GM21717 (cell line): ENCODE measurements around the gene HDGF.

ENCODE experiments used
- ATAC-seq: cut with Tn5 transposase; IDR thresholded peaks from one replicate; pipeline ENCODE4 v1.9.1; 2021; ENCODE audit warnings: mild to moderate bottlenecking, moderate library complexity; ENCODE audit not compliant: unreplicated experiment

HDGF gene

DNA sequence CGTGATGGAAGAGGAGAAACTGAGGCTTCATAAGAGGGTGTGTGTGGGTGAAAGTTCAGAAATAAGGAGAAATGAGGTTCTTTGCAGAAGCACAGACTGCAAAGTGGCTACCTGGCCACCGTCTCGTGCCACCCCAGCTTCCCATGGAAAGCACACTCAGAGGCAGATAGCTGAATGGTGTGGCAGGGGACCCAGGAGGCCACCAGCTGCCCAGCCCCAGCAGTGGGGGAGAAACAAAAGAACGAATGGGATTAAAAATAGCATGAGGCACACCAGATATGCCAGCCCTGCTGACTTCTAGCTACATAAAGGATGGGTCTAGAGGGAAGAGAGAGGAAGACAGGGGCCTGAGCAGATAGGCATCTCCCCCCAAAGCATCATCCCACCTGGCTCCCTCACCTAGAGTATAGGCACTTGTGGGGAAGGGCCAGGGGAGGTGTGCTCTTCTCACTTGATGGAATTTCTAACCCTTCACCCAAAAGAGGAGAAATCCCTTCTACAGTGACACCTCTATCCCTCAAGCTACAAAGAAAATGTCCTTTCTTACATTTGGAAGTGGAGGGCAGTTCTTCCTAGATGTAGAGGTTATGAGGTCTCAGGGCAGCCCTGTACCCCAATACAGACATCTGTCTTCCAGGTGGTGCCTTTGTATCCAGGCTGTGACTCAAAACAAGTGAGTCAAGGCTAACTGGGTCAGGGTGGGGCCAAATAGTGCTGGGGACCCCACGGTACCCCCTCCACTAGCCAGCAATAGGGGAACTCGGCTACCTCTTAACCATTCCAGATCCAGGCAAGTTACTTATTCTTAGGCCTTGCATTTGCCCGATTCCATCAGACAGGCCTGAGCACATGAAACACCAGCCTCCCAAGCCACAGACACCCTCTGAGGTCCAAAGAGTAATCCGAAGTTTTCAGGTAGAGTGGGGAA, 3.5 kb downstream of the HDGF start:
- ATAC-seq, result no peak

DNA sequence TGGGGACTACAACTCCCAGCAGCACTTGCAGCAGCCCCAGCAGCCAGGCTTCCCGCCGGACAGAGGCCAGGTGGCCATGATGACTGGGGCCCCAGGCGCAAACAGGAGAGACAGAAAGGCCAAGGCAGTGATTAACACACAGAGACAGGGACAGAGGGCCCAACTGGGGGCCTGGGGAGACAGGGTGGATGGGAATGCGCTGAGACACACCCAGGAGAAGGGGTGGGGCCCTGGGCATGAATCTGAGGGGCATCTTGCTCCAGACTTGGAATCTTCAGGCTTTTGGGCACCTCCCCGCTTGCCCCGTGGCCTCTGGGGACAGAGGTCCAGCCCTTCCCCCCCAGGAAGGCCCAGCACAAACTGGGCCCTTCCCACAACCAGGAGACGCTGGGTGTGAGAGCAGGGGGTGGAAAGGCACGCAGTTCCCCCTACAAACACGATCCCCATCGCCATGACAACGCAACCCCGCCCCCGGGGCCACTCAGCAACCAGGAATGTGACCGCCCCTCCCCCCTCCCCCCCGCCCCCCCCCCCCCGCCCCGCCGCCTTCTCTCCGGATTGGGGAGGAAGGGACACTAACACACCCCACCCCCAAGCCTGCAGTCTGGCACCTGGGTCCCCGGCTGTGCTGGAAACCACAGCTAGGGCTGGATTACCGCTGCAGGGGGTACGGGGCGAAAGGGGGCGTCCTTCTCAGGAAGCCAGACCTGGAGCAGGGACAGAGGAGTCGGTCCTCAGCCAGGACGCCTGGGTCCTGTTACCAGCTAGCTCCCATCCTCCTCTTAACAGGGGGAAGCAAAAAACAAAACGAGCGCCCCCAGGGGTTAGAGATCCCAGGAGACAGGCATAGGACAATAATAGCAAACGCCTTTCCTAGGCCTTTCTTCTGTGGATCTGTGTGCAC, 4.5 kb downstream of the HDGF start:
- no peak for ATAC-seq

- ATAC-seq, result no peak
Observed at GRCh38 chr1:156746406-156746727, 5.1 kb downstream of the HDGF start.

DNA sequence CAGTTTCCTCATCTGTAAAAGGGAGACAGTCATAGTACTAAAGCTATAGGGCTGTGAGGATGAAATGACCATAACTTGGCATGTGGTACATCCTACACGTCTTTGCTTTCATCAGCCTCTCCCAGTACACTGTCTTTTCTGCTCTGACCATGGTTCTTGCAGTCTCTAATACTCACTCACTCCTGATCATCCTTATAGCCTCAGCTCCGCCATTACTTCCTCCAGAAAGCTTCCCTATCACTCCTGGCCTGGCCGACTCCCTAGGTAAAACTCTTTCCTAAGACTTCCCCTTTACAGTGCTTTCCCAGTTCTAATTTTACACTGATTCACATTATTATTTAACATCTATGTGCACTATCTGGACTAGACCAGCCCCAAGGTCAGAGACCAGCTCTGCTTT, 5.6 kb downstream of the HDGF start:
- ATAC-seq, result no peak

- ATAC-seq, result no peak
Observed at GRCh38 chr1:156744786-156745419, 6.6 kb downstream of the HDGF start.

- no peak for ATAC-seq
Observed at GRCh38 chr1:156744344-156744743, 7.1 kb downstream of the HDGF start.

GRCh38 chr1:156743367-156744302, 7.8 kb downstream of the HDGF start:
- ATAC-seq, result no peak

DNA sequence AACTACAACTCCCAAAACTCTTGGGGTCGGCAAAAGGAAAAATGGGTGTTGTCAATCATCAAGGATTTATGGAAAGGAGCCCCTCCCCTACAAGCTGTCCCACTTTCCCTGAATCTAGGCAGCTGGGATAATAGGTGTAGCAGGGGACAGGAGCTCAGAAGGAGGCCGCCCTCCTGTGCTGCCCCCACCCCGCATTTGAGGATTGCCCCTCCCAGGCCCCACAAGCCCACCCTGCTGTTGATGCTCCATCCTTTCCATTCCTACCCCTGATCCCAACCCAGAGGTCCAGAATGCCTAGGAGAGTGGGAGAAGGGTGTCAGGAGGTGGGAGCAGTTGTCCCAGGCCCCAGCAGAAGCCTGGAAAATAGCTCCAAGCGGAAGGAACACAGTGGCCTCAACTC, 8.7 kb downstream of the HDGF start:
- ATAC-seq, result no peak

- ATAC-seq, result no peak
Observed at GRCh38 chr1:156742017-156742416, 9.5 kb downstream of the HDGF start.

GRCh38 chr1:156741481-156741983, 9.9 kb downstream of the HDGF start:
- ATAC-seq, result no peak

DNA sequence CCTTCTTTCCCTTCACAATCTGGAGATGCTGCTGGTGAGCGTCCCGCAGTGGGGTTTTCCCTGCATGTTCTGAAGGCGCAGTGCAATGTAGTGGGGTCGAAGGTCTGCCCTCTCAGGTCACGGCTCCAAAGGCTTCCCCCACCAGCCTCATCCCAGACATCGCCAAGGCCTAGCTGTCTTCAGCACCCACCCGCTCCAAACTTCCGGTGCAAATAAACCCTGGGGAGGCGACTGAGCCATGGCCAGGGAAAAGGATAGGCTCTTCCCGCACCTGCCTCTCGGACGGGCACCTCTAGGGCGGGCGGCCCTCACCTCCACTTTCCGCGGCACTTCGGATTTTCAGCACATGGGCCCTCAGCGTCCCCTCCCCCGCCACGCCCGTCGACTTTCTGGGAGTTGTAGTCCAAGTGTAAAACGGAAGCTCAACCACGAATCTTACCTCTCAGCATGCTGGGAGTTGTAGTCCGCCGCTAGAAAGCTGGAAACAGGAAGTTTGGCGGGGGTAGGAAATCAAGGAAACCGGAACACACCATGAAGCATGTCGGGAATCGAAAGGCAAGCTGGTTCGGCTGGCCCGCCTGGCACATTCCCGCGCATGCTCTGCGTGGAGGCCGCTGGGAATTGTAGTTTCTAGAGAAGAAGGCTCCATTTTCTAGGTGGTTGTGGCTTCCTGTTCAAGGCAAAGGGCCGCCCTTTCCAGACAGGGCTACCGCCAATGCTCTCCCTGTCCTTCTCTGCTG, 10.6 kb downstream of the HDGF start, which contains the start of gene MRPL24:
Gene MRPL24 (minus strand): TSS at position 348 of the 740 bp plus-strand sequence. CDS start 2,384 bp downstream, outside the sequence.
- ATAC-seq, result peak; percentile 56

DNA sequence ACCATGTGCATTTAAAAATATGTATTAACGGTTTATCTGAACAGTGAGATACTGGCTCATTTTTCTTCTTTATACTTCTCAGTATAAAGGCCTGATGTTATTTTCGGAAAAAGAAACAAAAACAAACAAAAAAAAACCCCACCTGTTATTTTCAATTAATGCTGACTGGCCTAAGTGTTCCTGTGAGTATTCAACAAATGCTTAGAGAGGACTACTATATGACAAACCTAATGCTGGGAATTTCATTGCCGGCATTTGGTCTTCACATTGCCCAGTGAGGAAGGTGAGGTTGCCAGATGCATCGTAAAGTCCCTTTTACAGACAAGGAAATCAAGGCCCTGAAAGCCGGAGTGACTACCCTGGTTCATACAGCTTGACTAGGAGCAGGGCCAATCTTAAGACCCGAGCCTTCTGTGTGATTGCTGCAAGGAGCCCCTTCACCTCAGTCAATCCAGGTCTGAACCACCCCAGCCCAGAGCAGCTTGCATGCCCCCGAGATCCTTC, 11.2 kb downstream of the HDGF start:
- no peak for ATAC-seq

- no peak for ATAC-seq
Observed at GRCh38 chr1:156738916-156739315, 12.6 kb downstream of the HDGF start.

DNA sequence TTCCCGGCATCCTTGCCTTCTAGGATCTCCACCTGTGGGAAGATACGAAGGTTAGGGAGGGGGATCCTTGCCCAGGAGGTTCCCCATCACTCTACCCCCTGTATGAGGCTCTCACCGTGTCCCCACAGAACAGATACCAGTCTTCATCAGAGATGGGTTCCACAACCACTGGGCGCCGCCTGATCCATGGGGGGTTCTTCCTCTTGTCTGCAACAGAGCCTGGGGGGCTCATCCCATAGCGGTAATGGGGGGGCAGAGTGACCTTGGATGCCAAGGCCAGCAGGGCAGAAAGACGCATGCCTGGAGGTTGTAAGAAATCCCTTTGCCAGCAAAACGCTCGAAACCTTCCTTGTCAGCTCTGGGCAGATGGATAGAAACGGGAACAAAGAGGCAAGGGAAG, 13.1 kb downstream of the HDGF start:
- ATAC-seq, result no peak

DNA sequence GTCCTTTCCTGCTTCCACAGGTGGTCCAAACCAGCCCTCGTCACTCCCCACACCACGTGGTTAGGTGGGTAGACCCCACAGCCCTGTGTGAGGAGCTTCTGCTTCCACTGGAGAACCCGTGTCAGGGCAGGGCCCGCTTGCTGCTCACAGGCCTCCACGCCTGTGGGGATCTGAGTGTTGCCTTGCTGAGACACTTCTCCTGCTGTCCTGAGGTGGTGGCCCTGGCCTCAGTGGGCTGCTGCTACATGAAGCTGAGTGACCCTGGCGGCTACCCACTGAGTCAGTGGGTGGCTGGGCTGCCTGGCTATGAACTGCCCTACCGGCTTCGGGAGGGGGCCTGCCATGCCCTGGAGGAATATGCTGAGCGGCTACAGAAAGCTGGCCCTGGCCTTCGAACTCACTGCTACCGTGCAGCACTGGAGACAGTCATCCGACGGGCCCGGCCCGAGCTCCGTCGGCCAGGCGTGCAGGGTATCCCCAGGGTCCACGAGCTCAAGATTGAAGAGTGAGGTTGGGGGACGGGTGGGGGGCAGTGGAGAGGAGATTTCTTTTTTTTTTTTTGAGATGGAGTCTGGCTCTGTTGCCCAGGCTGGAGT, 17.4 kb downstream of the HDGF start:
- no peak for ATAC-seq

DNA sequence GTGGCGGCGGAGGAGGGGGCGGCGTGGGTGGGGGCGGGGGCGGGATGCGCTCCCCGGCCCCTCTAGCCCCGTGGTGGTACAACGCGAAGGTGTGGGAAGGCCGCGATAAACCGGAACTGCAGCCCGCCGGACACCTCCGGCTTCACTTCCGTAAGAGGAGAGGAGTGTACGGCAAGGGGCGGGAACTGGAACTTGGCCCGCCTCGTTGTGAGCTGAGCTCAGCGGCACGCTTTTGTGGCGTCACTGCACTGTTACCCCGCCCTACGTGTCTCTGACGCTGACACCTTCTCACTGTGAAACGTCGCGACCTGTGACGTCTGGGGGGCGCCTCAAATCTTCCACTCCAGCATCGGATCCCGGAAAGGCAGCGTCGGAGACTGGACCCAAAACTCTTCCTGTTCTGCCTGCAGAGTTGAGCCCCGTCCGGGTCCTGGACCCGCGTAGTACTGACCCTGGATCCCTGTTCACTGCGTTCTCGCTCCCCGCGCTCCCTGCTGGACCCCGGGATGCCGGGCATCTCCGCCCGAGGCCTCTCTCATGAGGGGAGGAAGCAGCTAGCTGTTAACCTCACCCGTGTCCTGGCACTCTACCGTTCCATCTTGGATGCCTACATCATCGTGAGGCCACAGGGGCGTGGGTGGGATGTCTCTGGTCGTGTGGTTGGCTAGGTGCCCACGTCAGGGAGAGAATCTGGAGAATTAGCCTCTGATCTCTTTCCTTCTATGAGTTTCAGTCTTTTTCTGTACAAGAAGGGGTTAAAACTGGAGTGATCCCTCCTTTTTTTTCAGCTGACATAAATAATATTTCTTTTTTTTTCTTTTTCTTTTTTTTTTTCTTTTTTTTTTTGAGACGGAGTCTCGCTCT, 22.6 kb downstream of the HDGF start, which contains the start of gene ISG20L2:
Gene ISG20L2 (minus strand): TSS at position 168 of the 864 bp plus-strand sequence. CDS start 1,114 bp downstream, outside the sequence.
- peak; percentile 83 for ATAC-seq

GRCh38 chr1:156727926-156728598, 23.4 kb downstream of the HDGF start, which contains the start of gene METTL25B:
Gene METTL25B (plus strand): TSS chr1:156728469. CDS start chr1:156729105, 636 bp downstream.
- peak; percentile 42 for ATAC-seq
